Neural crest cell (in vitro differentiated cells): ENCODE data around the gene XYLT1. TPM values are rescaled to one million over a fixed set of nuclear protein-coding genes. Genes with fewer than 3 reads are reported as not detected.

Experiments used
- DNase-seq: peaks from one replicate; pipeline ENCODE4 v3.0.0; 2021; ENCODE audit warnings: low read depth, mixed read lengths, low spot score
- H3K27ac Mint-ChIP-seq: one replicate; pipeline ENCODE4 v1.8.0; 2021; ENCODE audit warnings: mild to moderate bottlenecking, mixed read lengths; ENCODE audit not compliant: unreplicated experiment
- H3K27me3 Mint-ChIP-seq: 2 replicates; pipeline ENCODE4 v1.8.0; 2021; ENCODE audit warnings: low read depth, mild to moderate bottlenecking, mixed read lengths
- H3K36me3 Mint-ChIP-seq: 2 replicates; pipeline ENCODE4 v1.8.0; 2021; ENCODE audit warnings: low read depth, mild to moderate bottlenecking, mixed read lengths
- H3K4me1 Mint-ChIP-seq: 2 replicates; pipeline ENCODE4 v1.8.0; 2021; ENCODE audit warnings: mixed read lengths
- H3K4me3 Mint-ChIP-seq: one replicate; pipeline ENCODE4 v1.8.0; 2021; ENCODE audit warnings: mild to moderate bottlenecking, mixed read lengths
- H3K9me3 Mint-ChIP-seq: 2 replicates; pipeline ENCODE4 v1.8.0; 2021; ENCODE audit warnings: mixed read lengths
- total RNA-seq: library from RNA; stranded (reverse); gene quantifications from 2 replicates; pipeline ENCODE4 v1.2.1, GENCODE V29; 2021
- TF ChIP-seq, protein P1 (sequence below): fragments of 200-600 bp; sonication (generic); conservative IDR thresholded peaks from 2 replicates; pipeline ENCODE4 v1.5.0; 2021; ENCODE audit warnings: antibody characterized with exemption, mild to moderate bottlenecking

Gene XYLT1
- total RNA-seq, 1 donor from 2014 or later = 15.0 TPM

DNA sequence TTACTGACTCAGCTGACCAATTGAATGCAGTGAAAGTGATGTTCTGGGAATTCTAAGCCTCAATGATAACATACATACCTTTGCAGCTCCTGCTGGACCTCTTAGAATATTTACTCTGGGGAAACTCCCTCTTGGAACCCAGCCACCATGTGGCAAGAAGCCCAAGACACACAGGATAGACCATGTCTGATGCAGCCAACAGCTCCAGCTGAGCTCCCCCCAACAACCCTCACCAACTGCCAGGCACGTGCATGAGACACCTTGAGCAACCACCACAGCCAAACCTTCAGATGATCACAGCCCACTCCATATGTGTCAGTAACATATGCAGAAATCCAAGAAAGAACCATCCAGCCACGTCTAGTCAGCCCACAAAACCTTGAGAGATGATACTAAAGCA lies 53.0 kb downstream of the XYLT1 start:
- no peak overlapping the region for H3K4me3 Mint-ChIP-seq
- H3K4me1 Mint-ChIP-seq = peaks cover 33% of the 10 kb centered on the region
- no peak for DNase-seq
- H3K27ac Mint-ChIP-seq = peak overlapping the region; percentile 63
- H3K27me3 Mint-ChIP-seq = peaks cover 2% of the 10 kb centered on the region
- H3K9me3 Mint-ChIP-seq = no peaks in the 10 kb centered on the region
- TF ChIP-seq, protein P1, sequence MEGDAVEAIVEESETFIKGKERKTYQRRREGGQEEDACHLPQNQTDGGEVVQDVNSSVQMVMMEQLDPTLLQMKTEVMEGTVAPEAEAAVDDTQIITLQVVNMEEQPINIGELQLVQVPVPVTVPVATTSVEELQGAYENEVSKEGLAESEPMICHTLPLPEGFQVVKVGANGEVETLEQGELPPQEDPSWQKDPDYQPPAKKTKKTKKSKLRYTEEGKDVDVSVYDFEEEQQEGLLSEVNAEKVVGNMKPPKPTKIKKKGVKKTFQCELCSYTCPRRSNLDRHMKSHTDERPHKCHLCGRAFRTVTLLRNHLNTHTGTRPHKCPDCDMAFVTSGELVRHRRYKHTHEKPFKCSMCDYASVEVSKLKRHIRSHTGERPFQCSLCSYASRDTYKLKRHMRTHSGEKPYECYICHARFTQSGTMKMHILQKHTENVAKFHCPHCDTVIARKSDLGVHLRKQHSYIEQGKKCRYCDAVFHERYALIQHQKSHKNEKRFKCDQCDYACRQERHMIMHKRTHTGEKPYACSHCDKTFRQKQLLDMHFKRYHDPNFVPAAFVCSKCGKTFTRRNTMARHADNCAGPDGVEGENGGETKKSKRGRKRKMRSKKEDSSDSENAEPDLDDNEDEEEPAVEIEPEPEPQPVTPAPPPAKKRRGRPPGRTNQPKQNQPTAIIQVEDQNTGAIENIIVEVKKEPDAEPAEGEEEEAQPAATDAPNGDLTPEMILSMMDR = no peak
- no peaks in the 10 kb centered on the region for H3K36me3 Mint-ChIP-seq

GRCh38 chr16:17416461-17417311 lies 54.1 kb downstream of the XYLT1 start:
- TF ChIP-seq, protein P1 = peak; percentile 27
- peak; percentile 6 for DNase-seq
- peaks cover 2% of the 10 kb centered on the region for H3K27me3 Mint-ChIP-seq
- peaks cover 31% of the 10 kb centered on the region for H3K4me1 Mint-ChIP-seq
- H3K9me3 Mint-ChIP-seq = no peaks in the 10 kb centered on the region
- H3K36me3 Mint-ChIP-seq = no peaks in the 10 kb centered on the region
- no peak overlapping the region for H3K27ac Mint-ChIP-seq
- no peak overlapping the region for H3K4me3 Mint-ChIP-seq

DNA sequence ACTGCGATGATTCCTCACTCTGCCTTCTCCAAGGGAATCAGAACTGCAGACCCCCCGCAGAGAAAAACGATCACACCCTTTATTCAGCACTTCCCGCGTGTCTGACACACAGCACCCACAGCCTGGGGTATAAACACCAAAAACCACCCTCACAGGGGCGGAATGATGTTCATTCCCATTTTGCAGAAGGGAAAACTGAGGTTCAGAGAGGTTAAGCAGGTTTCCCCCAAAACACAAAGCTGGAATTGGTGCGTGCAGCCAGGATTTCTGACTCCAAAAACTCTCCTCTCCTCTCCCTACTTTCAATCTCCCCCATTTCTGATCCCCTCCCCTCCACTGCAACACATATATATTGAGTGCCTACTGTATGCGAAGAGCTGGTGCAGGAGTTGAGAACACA lies 55.8 kb downstream of the XYLT1 start:
- Mint-ChIP-seq H3K27ac (peak overlapping the region; percentile 50), H3K27me3 (peaks cover 2% of the 10 kb centered on the region), H3K36me3 (no peaks in the 10 kb centered on the region), H3K4me3 (no peak overlapping the region), H3K4me1 (peaks cover 31% of the 10 kb centered on the region), H3K9me3 (no peaks in the 10 kb centered on the region)
- TF ChIP-seq, protein P1 = no peak
- no peak for DNase-seq

DNA sequence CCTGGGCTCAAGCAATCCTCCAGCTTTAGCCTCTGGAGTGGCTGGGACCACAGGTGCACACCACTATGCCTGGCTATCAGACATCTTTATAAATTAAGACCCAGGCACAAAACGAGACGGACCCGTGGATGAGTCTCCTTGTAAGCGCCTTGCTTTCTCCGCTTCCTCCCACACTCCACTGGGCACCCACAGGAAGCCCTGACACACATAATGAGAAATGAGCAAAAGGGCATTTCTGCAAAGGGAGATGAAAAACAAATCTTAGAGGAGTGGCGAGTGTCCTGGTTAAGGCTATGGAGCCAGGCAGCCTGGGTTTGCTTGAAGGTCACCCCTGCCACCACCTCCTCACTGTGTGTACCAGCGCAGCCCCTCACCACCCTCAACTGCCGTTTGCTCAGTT lies 56.3 kb downstream of the XYLT1 start:
- Mint-ChIP-seq H3K9me3 (no peaks in the 10 kb centered on the region), H3K27me3 (peaks cover 2% of the 10 kb centered on the region), H3K36me3 (no peaks in the 10 kb centered on the region), H3K27ac (no peak overlapping the region), H3K4me1 (peaks cover 31% of the 10 kb centered on the region), H3K4me3 (no peak overlapping the region)
- TF ChIP-seq, protein P1 = no peak
- no peak for DNase-seq

GRCh38 chr16:17413508-17413907 lies 57.3 kb downstream of the XYLT1 start:
- Mint-ChIP-seq H3K4me3 (no peak overlapping the region), H3K27ac (no peak overlapping the region), H3K27me3 (peaks cover 2% of the 10 kb centered on the region), H3K4me1 (peaks cover 37% of the 10 kb centered on the region), H3K9me3 (no peaks in the 10 kb centered on the region), H3K36me3 (no peaks in the 10 kb centered on the region)
- TF ChIP-seq, protein P1 = no peak
- DNase-seq = no peak
